CD4-positive, alpha-beta T cell (primary cell): Measurements from ENCODE around the gene SUPT5H. TPM values are rescaled to one million over a fixed set of nuclear protein-coding genes. Genes with fewer than 3 reads are reported as not detected.

Experiments used
- ATAC-seq: fragments of 200-7000 bp; cut with Tn5 transposase; one replicate; pipeline ENCODE4 v1.10.0; 2022; ENCODE audit warnings: mild to moderate bottlenecking; ENCODE audit not compliant: poor library complexity
- CTCF ChIA-PET: fragments of 350-600 bp; sonication (Branson Sonifier 250); formaldehyde crosslinking; loops from one replicate; lab custom pipeline; 2021; ENCODE audit warnings: antibody characterized with exemption, inconsistent platforms; lab: Charles Lee
- POLR2A ChIA-PET: fragments of 350-600 bp; sonication (Branson Sonifier 250); formaldehyde crosslinking; loops from one replicate; lab custom pipeline; 2021; ENCODE audit warnings: antibody characterized with exemption, inconsistent platforms; lab: Charles Lee
- DNase-seq, 14 experiments: peaks; one replicate each; pipeline ENCODE4 v3.0.0-alpha.2; 2013 to 2020; ENCODE audit warnings: mixed read lengths in 2 of 14
- H3K27ac ChIP-seq, 2 donors: one replicate each; pipeline versions ENCODE4 v1.5.1 to v1.7.0; 2013; ENCODE audit warnings: low read length in 2 of 2, low read depth in 1 of 2, mild to moderate bottlenecking in 1 of 2
- H3K27me3 ChIP-seq, 2 experiments: 1 replicate in 1 of 2; 2 replicates in 1 of 2; pipeline versions ENCODE4 v1.6.1 to v1.7.0; 2013; ENCODE audit warnings: low read length in 2 of 2, control low read depth in 1 of 2, mild to moderate bottlenecking in 1 of 2, moderate library complexity in 1 of 2; ENCODE audit not compliant: insufficient read depth in 2 of 2, control insufficient read depth in 1 of 2
- H3K36me3 ChIP-seq: one replicate; pipeline ENCODE4 v1.6.1; 2013; ENCODE audit warnings: low read length, control low read depth; ENCODE audit not compliant: insufficient read depth
- H3K4me1 ChIP-seq: one replicate; pipeline ENCODE4 v1.6.1; 2013; ENCODE audit warnings: low read length, control low read depth; ENCODE audit not compliant: insufficient read depth
- H3K4me3 ChIP-seq: one replicate; pipeline ENCODE4 v1.5.1; 2013; ENCODE audit warnings: mild to moderate bottlenecking, low read length, moderate library complexity
- H3K9me3 ChIP-seq, 2 experiments: 1 replicate in 1 of 2; 2 replicates in 1 of 2; pipeline versions ENCODE4 v1.6.1 to v1.7.0; 2013; ENCODE audit warnings: low read length in 2 of 2, mild to moderate bottlenecking in 2 of 2, control low read depth in 1 of 2, moderate library complexity in 1 of 2; ENCODE audit not compliant: control insufficient read depth in 1 of 2, insufficient read depth in 1 of 2
- H3K27ac Mint-ChIP-seq: one replicate; pipeline ENCODE4 v1.8.0; 2020; ENCODE audit warnings: mixed read lengths
- H3K27me3 Mint-ChIP-seq: one replicate; pipeline ENCODE4 v1.8.0; 2021; ENCODE audit warnings: mixed read lengths
- H3K36me3 Mint-ChIP-seq: one replicate; pipeline ENCODE4 v1.8.0; 2021; ENCODE audit warnings: low read depth, mixed read lengths
- H3K4me1 Mint-ChIP-seq: one replicate; pipeline ENCODE4 v1.8.0; 2021; ENCODE audit warnings: low read depth, mixed read lengths
- H3K4me3 Mint-ChIP-seq: one replicate; pipeline ENCODE4 v1.8.0; 2020; ENCODE audit warnings: mild to moderate bottlenecking, mixed read lengths
- H3K9me3 Mint-ChIP-seq: one replicate; pipeline ENCODE4 v1.8.0; 2020; ENCODE audit warnings: mixed read lengths
- intact Hi-C, 2 experiments: fragments of 100-400 bp; cut with DNase I in 1 of 2; cut with micrococcal nuclease in 1 of 2; formaldehyde crosslinking; loops; one replicate each; pipeline versions ENCODE4 v1.15.1 to v1.9.0; 2023 to 2025; cut with DNase I, micrococcal nuclease
- total RNA-seq, 174 experiments: library from RNA in 2 of 174; stranded (reverse) in 2 of 174; gene quantifications; one replicate each; pipeline ENCODE4 v1.2.3 and lab custom pipeline; 2021 to 2026
- TF ChIP-seq, protein P1 (sequence below): fragments of 200-600 bp; IDR thresholded peaks from one replicate; pipeline ENCODE4 v1.8.0; 2022; ENCODE audit warnings: antibody characterized with exemption, mild to moderate bottlenecking

SUPT5H gene
- total RNA-seq, 2 experiments from 2014 or later, result 322 to 333 TPM

- Mint-ChIP-seq H3K4me3 (peak overlapping the region; percentile 89), H3K9me3 (no peaks in the 10 kb centered on the region), H3K36me3 (peaks cover 41% of the 10 kb centered on the region), H3K27ac (peak overlapping the region; percentile 98), H3K27me3 (no peaks in the 10 kb centered on the region), H3K4me1 (peaks cover 64% of the 10 kb centered on the region)
- no peak for ATAC-seq
- TF ChIP-seq, protein P1, sequence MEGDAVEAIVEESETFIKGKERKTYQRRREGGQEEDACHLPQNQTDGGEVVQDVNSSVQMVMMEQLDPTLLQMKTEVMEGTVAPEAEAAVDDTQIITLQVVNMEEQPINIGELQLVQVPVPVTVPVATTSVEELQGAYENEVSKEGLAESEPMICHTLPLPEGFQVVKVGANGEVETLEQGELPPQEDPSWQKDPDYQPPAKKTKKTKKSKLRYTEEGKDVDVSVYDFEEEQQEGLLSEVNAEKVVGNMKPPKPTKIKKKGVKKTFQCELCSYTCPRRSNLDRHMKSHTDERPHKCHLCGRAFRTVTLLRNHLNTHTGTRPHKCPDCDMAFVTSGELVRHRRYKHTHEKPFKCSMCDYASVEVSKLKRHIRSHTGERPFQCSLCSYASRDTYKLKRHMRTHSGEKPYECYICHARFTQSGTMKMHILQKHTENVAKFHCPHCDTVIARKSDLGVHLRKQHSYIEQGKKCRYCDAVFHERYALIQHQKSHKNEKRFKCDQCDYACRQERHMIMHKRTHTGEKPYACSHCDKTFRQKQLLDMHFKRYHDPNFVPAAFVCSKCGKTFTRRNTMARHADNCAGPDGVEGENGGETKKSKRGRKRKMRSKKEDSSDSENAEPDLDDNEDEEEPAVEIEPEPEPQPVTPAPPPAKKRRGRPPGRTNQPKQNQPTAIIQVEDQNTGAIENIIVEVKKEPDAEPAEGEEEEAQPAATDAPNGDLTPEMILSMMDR, result no peak
- peaks cover 15% of the 10 kb centered on the region for H3K36me3 ChIP-seq
- DNase-seq, result peak; percentile 65 to 96 (median 82)
- H3K4me1 ChIP-seq, result peaks cover 87% of the 10 kb centered on the region
- peak overlapping the region; percentile 73 for H3K4me3 ChIP-seq
- no peaks in the 10 kb centered on the region for H3K27me3 ChIP-seq
- intact Hi-C loops, result no loop called here
- H3K27ac ChIP-seq, result peak overlapping the region; percentile 100
- POLR2A ChIA-PET, result interaction anchor here (1.0 to 9.4 kb wide), 9 partner anchors 9 to 131 kb away, joined by 3 to 144 read pairs (median 15); partner anchors contain the start of genes GMFG, MED29, PAF1 and PLEKHG2
- CTCF ChIA-PET, result interaction anchor here (1.3 to 2.3 kb wide), 3 partner anchors 9 to 33 kb away, joined by 4 to 40 read pairs (median 8); partner anchors contain the start of genes PLEKHG2 and RPS16
- no peaks in the 10 kb centered on the region for H3K9me3 ChIP-seq
Measured at GRCh38 chr19:39402346-39403300, 42.8 kb upstream of the SUPT5H start.

GRCh38 chr19:39403331-39404312 lies 41.8 kb upstream of the SUPT5H start:
- ChIA-PET CTCF (interaction anchor here (1.7 kb wide), 1 partner anchor 9 kb away, joined by 8 read pairs; the partner anchor contains the start of gene PLEKHG2), POLR2A (interaction anchor here (0.5 to 9.4 kb wide), 7 partner anchors 8 to 1174 kb away, joined by 3 to 144 read pairs (median 4); partner anchors contain the start of genes GMFG, MED29, PAF1 and PLEKHG2)
- Mint-ChIP-seq H3K36me3 (peaks cover 46% of the 10 kb centered on the region), H3K4me3 (peak overlapping the region; percentile 89), H3K27me3 (peaks cover 2% of the 10 kb centered on the region), H3K4me1 (peaks cover 59% of the 10 kb centered on the region), H3K9me3 (no peaks in the 10 kb centered on the region), H3K27ac (peak overlapping the region; percentile 98)
- peak overlapping the region; percentile 73 for H3K4me3 ChIP-seq
- no peaks in the 10 kb centered on the region for H3K9me3 ChIP-seq
- TF ChIP-seq, protein P1, result no peak
- H3K4me1 ChIP-seq, result peaks cover 85% of the 10 kb centered on the region
- intact Hi-C loops, result no loop called here
- peaks cover 22% of the 10 kb centered on the region for H3K36me3 ChIP-seq
- peak overlapping the region; percentile 100 for H3K27ac ChIP-seq
- DNase-seq (peak; percentile 89 to 99 (median 94)), ATAC-seq (peak; percentile 19)
- H3K27me3 ChIP-seq, result no peaks in the 10 kb centered on the region
